Suprapubic skin (tissue), 4 donors: Measurements from ENCODE around the gene OR9A2. TPM values are rescaled to one million over a fixed set of nuclear protein-coding genes. Genes with fewer than 3 reads are reported as not detected.

ENCODE experiments used
- DNase-seq, 2 donors: peaks; one replicate each; pipeline ENCODE4 v3.0.0-alpha.2; 2019; ENCODE audit warnings: low spot score in 2 of 2
- H3K27ac ChIP-seq: fragments of 200-600 bp; sonication (generic); one replicate; pipeline ENCODE4 v1.5.1; 2019
- H3K27me3 ChIP-seq: fragments of 200-600 bp; sonication (generic); one replicate; pipeline ENCODE4 v1.5.1; 2019
- H3K36me3 ChIP-seq: fragments of 200-600 bp; sonication (generic); one replicate; pipeline ENCODE4 v1.5.1; 2019
- H3K4me1 ChIP-seq: fragments of 200-600 bp; sonication (generic); one replicate; pipeline ENCODE4 v1.5.1; 2019
- H3K4me3 ChIP-seq: fragments of 200-600 bp; sonication (generic); one replicate; pipeline ENCODE4 v1.5.1; 2019; ENCODE audit warnings: mild to moderate bottlenecking
- H3K9me3 ChIP-seq: fragments of 200-600 bp; sonication (generic); one replicate; pipeline ENCODE4 v1.5.1; 2019
- CTCF ChIP-seq, 2 donors: fragments of 200-600 bp in 1 of 2; fragments of 450-650 bp in 1 of 2; sonication (generic) in 1 of 2; IDR thresholded peaks; one replicate each; pipeline ENCODE4 v1.5.1; 2016 to 2019; ENCODE audit warnings: antibody characterized with exemption in 2 of 2, mild to moderate bottlenecking in 1 of 2, moderate library complexity in 1 of 2
- EP300 ChIP-seq: sonication (generic); formaldehyde crosslinking; IDR thresholded peaks from one replicate; pipeline ENCODE4 v1.6.1; 2017; ENCODE audit warnings: antibody characterized with exemption
- POLR2A ChIP-seq, 2 donors: fragments of 450-650 bp; IDR thresholded peaks; one replicate each; pipeline ENCODE4 v1.6.1; 2017; ENCODE audit warnings: antibody characterized with exemption in 2 of 2, mild to moderate bottlenecking in 2 of 2, moderate library complexity in 2 of 2
- POLR2AphosphoS5 ChIP-seq, 3 donors: sonication (generic); formaldehyde crosslinking; IDR thresholded peaks; one replicate each; pipeline ENCODE4 v1.6.1; 2017; ENCODE audit warnings: antibody characterized with exemption in 3 of 3
- WGBS: methylation state at CpG from one replicate; pipeline ENCODE4 v1.1.5; 2018; 5-methylcytosine and 5-hydroxymethylcytosine counted together
- total RNA-seq, 4 donors: library from RNA; depleted of rRNA; stranded (reverse); fragments of >200 nt; gene quantifications; one replicate each; pipeline ENCODE4 v1.1.0, GENCODE V29; 2016

Gene OR9A2
- total RNA-seq, 4 donors from 2014 or later: 0.64 TPM; not detected in 3

DNA sequence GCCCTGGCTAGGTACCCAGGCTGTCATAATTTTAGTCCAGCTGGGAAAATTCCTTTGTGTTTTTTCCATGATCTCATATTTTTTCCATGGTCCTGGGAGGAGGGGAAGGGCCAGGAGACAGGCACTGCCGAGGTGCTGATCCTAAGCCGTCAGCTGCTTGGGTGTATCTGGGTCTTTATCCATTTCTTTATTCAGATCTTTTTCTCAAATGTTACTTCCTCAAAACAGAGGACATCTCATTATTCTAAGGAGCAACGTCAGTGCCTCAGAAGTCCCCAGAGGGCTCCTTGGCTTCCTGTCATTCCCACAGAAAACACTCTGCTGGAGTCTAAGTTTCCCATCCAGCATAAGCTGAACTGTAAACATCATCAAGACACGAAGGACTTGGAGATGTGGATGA lies 22.4 kb upstream of the OR9A2 start:
- no peaks in the 10 kb centered on the region for H3K9me3 ChIP-seq

DNA sequence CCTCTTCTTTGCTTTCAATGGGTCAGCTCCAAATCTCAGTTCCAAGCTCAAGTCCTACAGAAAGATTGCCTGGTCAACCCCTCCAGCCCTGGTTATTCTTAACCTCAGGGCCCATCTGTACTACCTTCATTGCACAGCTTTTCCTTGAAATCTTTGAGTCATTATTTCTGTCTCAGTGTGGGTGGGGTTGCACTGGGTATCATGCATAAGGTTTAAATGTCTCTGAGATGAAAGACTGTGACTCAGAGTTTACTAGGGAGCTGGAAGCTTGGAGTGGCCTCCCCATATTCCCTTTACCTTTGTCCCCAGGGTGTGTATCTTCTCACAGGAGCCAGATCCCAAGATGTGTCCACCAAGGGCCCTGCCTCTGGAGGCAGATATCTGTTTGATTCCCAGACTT lies 21.9 kb upstream of the OR9A2 start:
- no peaks in the 10 kb centered on the region for H3K36me3 ChIP-seq
- no peaks in the 10 kb centered on the region for H3K4me1 ChIP-seq
- TF ChIP-seq CTCF (IDR thresholded peaks at IDR 0.05) (no peak), POLR2AphosphoS5 (IDR thresholded peaks at IDR 0.05) (no peak), EP300 (no peak), POLR2A (IDR thresholded peaks at IDR 0.05) (no peak)
- H3K27me3 ChIP-seq: no peaks in the 10 kb centered on the region
- no peaks in the 10 kb centered on the region for H3K9me3 ChIP-seq
- no peak overlapping the region for H3K27ac ChIP-seq
- DNase-seq: no peak
- no peak overlapping the region for H3K4me3 ChIP-seq

More for the DNA sequence above, 22.4 kb upstream of the OR9A2 start:
- no peaks in the 10 kb centered on the region for H3K27me3 ChIP-seq
- H3K4me1 ChIP-seq: no peaks in the 10 kb centered on the region
- no peak for TF ChIP-seq CTCF (IDR thresholded peaks at IDR 0.05)
- no peak for TF ChIP-seq EP300
- no peak for TF ChIP-seq POLR2A (IDR thresholded peaks at IDR 0.05)
- no peak for TF ChIP-seq POLR2AphosphoS5 (IDR thresholded peaks at IDR 0.05)
- 33% methylated on average over 4 of the region's 4 CpGs for WGBS
- no peaks in the 10 kb centered on the region for H3K36me3 ChIP-seq
- no peak overlapping the region for H3K4me3 ChIP-seq
- DNase-seq: no peak
- H3K27ac ChIP-seq: no peak overlapping the region

DNA sequence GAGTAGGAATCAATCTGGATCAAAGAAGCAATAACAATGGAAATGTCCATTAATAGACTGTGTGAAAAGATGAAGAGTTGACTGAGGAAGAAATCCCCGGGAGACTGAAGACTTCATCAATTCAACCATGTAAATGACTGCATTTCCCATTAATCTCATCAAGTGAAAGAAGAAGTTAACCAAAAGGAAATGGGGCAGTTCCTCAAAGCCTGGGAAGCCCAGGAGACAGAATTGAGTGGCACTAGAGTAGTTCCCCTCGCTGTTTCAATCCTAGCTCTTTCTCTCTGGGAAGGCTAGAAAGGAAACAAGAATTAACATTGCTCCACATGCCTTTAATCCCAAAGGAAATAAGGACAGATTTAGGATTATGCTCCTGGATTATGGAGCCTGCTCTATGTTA lies 20.4 kb upstream of the OR9A2 start:
- 77% methylated on average over 2 of the region's 2 CpGs for WGBS

GRCh38 chr7:143046426-143046851 lies 19.5 kb upstream of the OR9A2 start:
- Histone ChIP-seq H3K4me1 (no peaks in the 10 kb centered on the region), H3K4me3 (no peak overlapping the region), H3K9me3 (no peaks in the 10 kb centered on the region), H3K27ac (no peak overlapping the region), H3K36me3 (no peaks in the 10 kb centered on the region), H3K27me3 (no peaks in the 10 kb centered on the region)
- TF ChIP-seq POLR2A (IDR thresholded peaks at IDR 0.05) (no peak), POLR2AphosphoS5 (IDR thresholded peaks at IDR 0.05) (no peak), EP300 (no peak), CTCF (IDR thresholded peaks at IDR 0.05) (no peak)
- WGBS: 43% methylated on average over 3 of the region's 3 CpGs
- DNase-seq: no peak

More for the DNA sequence above, 20.4 kb upstream of the OR9A2 start:
- Histone ChIP-seq H3K36me3 (no peaks in the 10 kb centered on the region), H3K27ac (no peak overlapping the region), H3K4me1 (no peaks in the 10 kb centered on the region), H3K9me3 (no peaks in the 10 kb centered on the region), H3K4me3 (no peak overlapping the region), H3K27me3 (no peaks in the 10 kb centered on the region)
- DNase-seq: no peak
- TF ChIP-seq POLR2A (IDR thresholded peaks at IDR 0.05): no peak
- no peak for TF ChIP-seq EP300
- TF ChIP-seq POLR2AphosphoS5 (IDR thresholded peaks at IDR 0.05): no peak
- no peak for TF ChIP-seq CTCF (IDR thresholded peaks at IDR 0.05)

DNA sequence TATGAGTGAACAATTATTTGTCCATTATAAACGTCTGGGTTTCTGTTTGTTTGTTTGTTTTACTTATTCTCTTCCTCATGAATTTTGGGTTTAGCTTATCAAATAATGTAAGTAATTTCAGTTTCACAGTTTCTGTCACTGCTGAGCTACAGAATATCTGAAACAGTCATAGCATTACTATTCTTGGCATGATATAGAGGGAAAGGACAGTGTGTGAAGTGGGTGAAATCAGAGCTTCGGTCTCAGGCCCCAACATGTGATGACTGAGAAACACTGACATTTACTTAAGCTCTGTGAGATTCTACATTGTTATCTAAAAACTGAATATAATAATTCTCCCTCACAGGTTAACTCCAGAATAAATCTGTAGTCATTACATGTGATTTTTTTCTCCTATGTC lies 16.5 kb upstream of the OR9A2 start:
- H3K36me3 ChIP-seq: no peaks in the 10 kb centered on the region
- no peak overlapping the region for H3K27ac ChIP-seq
- TF ChIP-seq POLR2AphosphoS5 (IDR thresholded peaks at IDR 0.05) (no peak), EP300 (no peak), POLR2A (IDR thresholded peaks at IDR 0.05) (no peak), CTCF (IDR thresholded peaks at IDR 0.05) (no peak)
- H3K4me3 ChIP-seq: no peak overlapping the region
- no peaks in the 10 kb centered on the region for H3K27me3 ChIP-seq
- WGBS: 56% methylated on average over 2 of the region's 2 CpGs
- DNase-seq: no peak
- H3K9me3 ChIP-seq: no peaks in the 10 kb centered on the region
- H3K4me1 ChIP-seq: no peaks in the 10 kb centered on the region
